Neural cell (in vitro differentiated cells): Measurements from ENCODE around the gene CDKN2AIP. TPM values are rescaled to one million over a fixed set of nuclear protein-coding genes. Genes with fewer than 3 reads are reported as not detected.
"Not testable (repeated sequence)": the region's sequence is repeated elsewhere in the genome, so short reads cannot be mapped to it uniquely, and the experiment has no call there.

ENCODE experiments used
- H2AFZ ChIP-seq: fragments of 200-600, 300-800 bp; sonication (generic), shearing (Covaris generic); 2 replicates; pipeline ENCODE4 v1.6.0; 2014; ENCODE audit warnings: low read depth, mild to moderate bottlenecking, antibody characterized with exemption, low read length, moderate library complexity
- H3F3A ChIP-seq: fragments of 200-600 bp; shearing (Covaris generic); 2 replicates; pipeline ENCODE4 v1.6.1; 2016; ENCODE audit warnings: mild to moderate bottlenecking, moderate library complexity, mixed read lengths, antibody characterized with exemption, low read length; ENCODE audit not compliant: insufficient read depth, poor library complexity, severe bottlenecking
- H3K27ac ChIP-seq: fragments of 200-600, 300-800 bp; sonication (generic), shearing (Covaris generic); 2 replicates; pipeline ENCODE4 v1.5.1; 2014; ENCODE audit warnings: mild to moderate bottlenecking, low read length, moderate library complexity
- H3K27me3 ChIP-seq: fragments of 300-800, 200-600 bp; sonication (generic), shearing (Covaris generic); 2 replicates; pipeline ENCODE4 v1.6.0; 2014; ENCODE audit warnings: mild to moderate bottlenecking, low read depth, low read length, moderate library complexity; ENCODE audit not compliant: insufficient read depth
- H3K36me3 ChIP-seq: fragments of 300-800, 200-600 bp; sonication (generic), shearing (Covaris generic); 2 replicates; pipeline ENCODE4 v1.5.1; 2014; ENCODE audit warnings: mild to moderate bottlenecking, antibody characterized with exemption, low read length, moderate library complexity; ENCODE audit not compliant: insufficient read depth
- H3K4me2 ChIP-seq: fragments of 300-800, 200-600 bp; sonication (generic), shearing (Covaris generic); 2 replicates; pipeline ENCODE4 v1.6.0; 2014; ENCODE audit warnings: mild to moderate bottlenecking, low read length
- H3K4me3 ChIP-seq: fragments of 300-800, 200-600 bp; sonication (generic), shearing (Covaris generic); 2 replicates; pipeline ENCODE4 v1.5.1; 2014; ENCODE audit warnings: mild to moderate bottlenecking, low read length, moderate library complexity
- H3K79me2 ChIP-seq: fragments of 200-600 bp; shearing (Covaris generic); replicated peaks from 2 replicates; pipeline ENCODE4 v1.6.0; 2014; ENCODE audit warnings: mild to moderate bottlenecking, low read length, moderate library complexity; ENCODE audit not compliant: insufficient read depth
- H3K9ac ChIP-seq: fragments of 300-800, 200-600 bp; sonication (generic), shearing (Covaris generic); 2 replicates; pipeline ENCODE4 v1.6.1; 2016; ENCODE audit warnings: mild to moderate bottlenecking, low read length, mixed read lengths
- H3K9me2 ChIP-seq: fragments of 200-600 bp; shearing (Covaris generic); 2 replicates; pipeline ENCODE4 v1.6.1; 2016; ENCODE audit warnings: mild to moderate bottlenecking, low read length, mixed read lengths; ENCODE audit not compliant: insufficient read depth
- H3K9me3 ChIP-seq: fragments of 200-600, 300-800 bp; sonication (generic), shearing (Covaris generic); 2 replicates; pipeline ENCODE4 v1.6.1; 2016; ENCODE audit warnings: mild to moderate bottlenecking, mixed run types, low read length, moderate library complexity, mixed read lengths
- H4K20me1 ChIP-seq: fragments of 200-600 bp; shearing (Covaris generic); 2 replicates; pipeline ENCODE4 v1.6.1; 2016; ENCODE audit warnings: mild to moderate bottlenecking, mixed run types; ENCODE audit not compliant: insufficient read depth
- EP300 ChIP-seq: fragments of 450-650 bp; conservative IDR thresholded peaks from 2 replicates; pipeline ENCODE4 v1.6.1; 2014; ENCODE audit warnings: antibody characterized with exemption, mild to moderate bottlenecking, moderate library complexity; ENCODE audit not compliant: poor library complexity, severe bottlenecking
- EZH2 ChIP-seq: fragments of 200-600, 300-800 bp; shearing (Covaris generic), sonication (generic); IDR thresholded peaks from 2 replicates; pipeline ENCODE4 v1.6.1; 2014; ENCODE audit warnings: antibody characterized with exemption, low read length, borderline replicate concordance, mild to moderate bottlenecking; ENCODE audit not compliant: insufficient read depth, poor library complexity, severe bottlenecking
- MXI1 ChIP-seq: fragments of 450-650 bp; conservative IDR thresholded peaks from 2 replicates; pipeline ENCODE4 v1.6.1; 2014; ENCODE audit warnings: antibody characterized with exemption, mild to moderate bottlenecking; ENCODE audit not compliant: poor library complexity, severe bottlenecking
- POLR2AphosphoS5 ChIP-seq: IDR thresholded peaks from 2 replicates; pipeline ENCODE4 v1.6.1; 2012
- RAD21 ChIP-seq: fragments of 450-650 bp; conservative IDR thresholded peaks from 2 replicates; pipeline ENCODE4 v1.6.1; 2014; ENCODE audit warnings: antibody characterized with exemption, mild to moderate bottlenecking, moderate library complexity
- SMC3 ChIP-seq: fragments of 450-650 bp; conservative IDR thresholded peaks from 2 replicates; pipeline ENCODE4 v1.6.1; 2014; ENCODE audit warnings: antibody characterized with exemption, mild to moderate bottlenecking, moderate library complexity; ENCODE audit not compliant: poor library complexity
- TAF1 ChIP-seq: IDR thresholded peaks from 2 replicates; pipeline ENCODE4 v1.6.1; 2012; ENCODE audit warnings: low read depth
- polyA plus RNA-seq: library from polyadenylated mRNA; depleted of rRNA; stranded (reverse); fragments of >200 nt; gene quantifications from 2 replicates; pipeline ENCODE4 v1.2.3, GENCODE V29; 2014
- TF ChIP-seq, protein P1 (sequence below): IDR thresholded peaks from 2 replicates; pipeline ENCODE4 v1.6.1; 2012; ENCODE audit warnings: borderline replicate concordance
- TF ChIP-seq, protein P2 (sequence below): fragments of 450-650 bp; IDR thresholded peaks from 2 replicates; pipeline ENCODE4 v1.5.1; 2014; ENCODE audit warnings: antibody characterized with exemption, mild to moderate bottlenecking, moderate library complexity; ENCODE audit not compliant: poor library complexity, severe bottlenecking

Gene CDKN2AIP
- polyA plus RNA-seq, 1 donor from 2014 or later = 58.9 TPM

GRCh38 chr4:183478926-183479325, 34.5 kb downstream of the CDKN2AIP start:
- Histone ChIP-seq H3K27me3 (no peaks in the 10 kb centered on the region), H3K36me3 (no peaks in the 10 kb centered on the region)
- TF ChIP-seq POLR2AphosphoS5 (no peak), RAD21 (no peak), MXI1 (no peak), SMC3 (no peak), TAF1 (no peak), EP300 (no peak), EZH2 (no peak)
- TF ChIP-seq, protein P1, sequence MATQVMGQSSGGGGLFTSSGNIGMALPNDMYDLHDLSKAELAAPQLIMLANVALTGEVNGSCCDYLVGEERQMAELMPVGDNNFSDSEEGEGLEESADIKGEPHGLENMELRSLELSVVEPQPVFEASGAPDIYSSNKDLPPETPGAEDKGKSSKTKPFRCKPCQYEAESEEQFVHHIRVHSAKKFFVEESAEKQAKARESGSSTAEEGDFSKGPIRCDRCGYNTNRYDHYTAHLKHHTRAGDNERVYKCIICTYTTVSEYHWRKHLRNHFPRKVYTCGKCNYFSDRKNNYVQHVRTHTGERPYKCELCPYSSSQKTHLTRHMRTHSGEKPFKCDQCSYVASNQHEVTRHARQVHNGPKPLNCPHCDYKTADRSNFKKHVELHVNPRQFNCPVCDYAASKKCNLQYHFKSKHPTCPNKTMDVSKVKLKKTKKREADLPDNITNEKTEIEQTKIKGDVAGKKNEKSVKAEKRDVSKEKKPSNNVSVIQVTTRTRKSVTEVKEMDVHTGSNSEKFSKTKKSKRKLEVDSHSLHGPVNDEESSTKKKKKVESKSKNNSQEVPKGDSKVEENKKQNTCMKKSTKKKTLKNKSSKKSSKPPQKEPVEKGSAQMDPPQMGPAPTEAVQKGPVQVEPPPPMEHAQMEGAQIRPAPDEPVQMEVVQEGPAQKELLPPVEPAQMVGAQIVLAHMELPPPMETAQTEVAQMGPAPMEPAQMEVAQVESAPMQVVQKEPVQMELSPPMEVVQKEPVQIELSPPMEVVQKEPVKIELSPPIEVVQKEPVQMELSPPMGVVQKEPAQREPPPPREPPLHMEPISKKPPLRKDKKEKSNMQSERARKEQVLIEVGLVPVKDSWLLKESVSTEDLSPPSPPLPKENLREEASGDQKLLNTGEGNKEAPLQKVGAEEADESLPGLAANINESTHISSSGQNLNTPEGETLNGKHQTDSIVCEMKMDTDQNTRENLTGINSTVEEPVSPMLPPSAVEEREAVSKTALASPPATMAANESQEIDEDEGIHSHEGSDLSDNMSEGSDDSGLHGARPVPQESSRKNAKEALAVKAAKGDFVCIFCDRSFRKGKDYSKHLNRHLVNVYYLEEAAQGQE = no peak
- TF ChIP-seq, protein P2, sequence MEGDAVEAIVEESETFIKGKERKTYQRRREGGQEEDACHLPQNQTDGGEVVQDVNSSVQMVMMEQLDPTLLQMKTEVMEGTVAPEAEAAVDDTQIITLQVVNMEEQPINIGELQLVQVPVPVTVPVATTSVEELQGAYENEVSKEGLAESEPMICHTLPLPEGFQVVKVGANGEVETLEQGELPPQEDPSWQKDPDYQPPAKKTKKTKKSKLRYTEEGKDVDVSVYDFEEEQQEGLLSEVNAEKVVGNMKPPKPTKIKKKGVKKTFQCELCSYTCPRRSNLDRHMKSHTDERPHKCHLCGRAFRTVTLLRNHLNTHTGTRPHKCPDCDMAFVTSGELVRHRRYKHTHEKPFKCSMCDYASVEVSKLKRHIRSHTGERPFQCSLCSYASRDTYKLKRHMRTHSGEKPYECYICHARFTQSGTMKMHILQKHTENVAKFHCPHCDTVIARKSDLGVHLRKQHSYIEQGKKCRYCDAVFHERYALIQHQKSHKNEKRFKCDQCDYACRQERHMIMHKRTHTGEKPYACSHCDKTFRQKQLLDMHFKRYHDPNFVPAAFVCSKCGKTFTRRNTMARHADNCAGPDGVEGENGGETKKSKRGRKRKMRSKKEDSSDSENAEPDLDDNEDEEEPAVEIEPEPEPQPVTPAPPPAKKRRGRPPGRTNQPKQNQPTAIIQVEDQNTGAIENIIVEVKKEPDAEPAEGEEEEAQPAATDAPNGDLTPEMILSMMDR = no peak

GRCh38 chr4:183482515-183483095, 38.2 kb downstream of the CDKN2AIP start:
- not testable (repeated sequence) for H3F3A ChIP-seq, H3K9ac ChIP-seq, H3K4me2 ChIP-seq, H3K79me2 ChIP-seq, H4K20me1 ChIP-seq, H3K36me3 ChIP-seq, H3K9me3 ChIP-seq, H3K4me3 ChIP-seq, H2AFZ ChIP-seq, H3K9me2 ChIP-seq, H3K27ac ChIP-seq, H3K27me3 ChIP-seq

More at GRCh38 chr4:183478926-183479325, 34.5 kb downstream of the CDKN2AIP start:
- no peaks in the 10 kb centered on the region for H3K9me2 ChIP-seq
- H2AFZ ChIP-seq = no peak overlapping the region
- no peak overlapping the region for H3K9ac ChIP-seq
- no peaks in the 10 kb centered on the region for H3K79me2 ChIP-seq
- no peak overlapping the region for H3K4me2 ChIP-seq
- H3K9me3 ChIP-seq = no peaks in the 10 kb centered on the region
- no peak overlapping the region for H3K27ac ChIP-seq
- no peak overlapping the region for H3K4me3 ChIP-seq
- H4K20me1 ChIP-seq = no peaks in the 10 kb centered on the region
- no peaks in the 10 kb centered on the region for H3F3A ChIP-seq

GRCh38 chr4:183483997-183484396, 39.6 kb downstream of the CDKN2AIP start:
- no peaks in the 10 kb centered on the region for H3K27me3 ChIP-seq
- no peak overlapping the region for H3K9ac ChIP-seq
- no peaks in the 10 kb centered on the region for H3K79me2 ChIP-seq
- H4K20me1 ChIP-seq = no peaks in the 10 kb centered on the region
- H2AFZ ChIP-seq = no peak overlapping the region
- TF ChIP-seq SMC3 = no peak
- TF ChIP-seq RAD21 = no peak
- TF ChIP-seq EZH2 = no peak
- no peak for TF ChIP-seq TAF1
- TF ChIP-seq EP300 = no peak
- TF ChIP-seq, protein P2 = no peak
- TF ChIP-seq POLR2AphosphoS5 = no peak
- no peak for TF ChIP-seq MXI1
- TF ChIP-seq, protein P1 = no peak
- no peaks in the 10 kb centered on the region for H3K9me3 ChIP-seq
- no peak overlapping the region for H3K27ac ChIP-seq
- no peaks in the 10 kb centered on the region for H3K36me3 ChIP-seq
- H3K9me2 ChIP-seq = no peaks in the 10 kb centered on the region
- no peak overlapping the region for H3K4me2 ChIP-seq
- H3F3A ChIP-seq = no peaks in the 10 kb centered on the region
- no peak overlapping the region for H3K4me3 ChIP-seq
